HepG2 (cell line): Measurements from ENCODE around the gene ARHGEF1. TPM values are rescaled to one million over a fixed set of nuclear protein-coding genes. Genes with fewer than 3 reads are reported as not detected.

Experiments
- ATAC-seq: fragments of 200-7000 bp; cut with Tn5 transposase; 3 replicates; pipeline ENCODE4 v1.9.1; 2020; ENCODE audit warnings: mild to moderate bottlenecking, moderate library complexity
- BruUV-seq: library from RNA; stranded (reverse); fragments of 400-500 nt; replicated peaks from 2 replicates; lab custom pipeline; 2021; lab: Mats Ljungman, UMichigan
- CTCF ChIA-PET: fragments of 300-600 bp; formaldehyde crosslinking; extraction: SDS; loops from one replicate; lab custom pipeline; 2021; ENCODE audit warnings: low total read pairs, inconsistent platforms, low intra/inter-chr PET ratio; lab: Yijun Ruan, JAX
- POLR2A ChIA-PET: fragments of 350-600 bp; sonication (Branson Sonifier 250); formaldehyde crosslinking; loops from one replicate; lab custom pipeline; 2020; ENCODE audit warnings: antibody characterized with exemption, inconsistent platforms; lab: Yijun Ruan, JAX
- DNase-seq: peaks from one replicate; pipeline ENCODE4 v3.0.0-alpha.2; 2015; ENCODE audit warnings: low spot score
- FAIRE-seq: peaks from 3 replicates; lab custom pipeline; 2011; peaks lifted over from hg19 to GRCh38; lab: Jason Lieb, UNC
- H2AFZ ChIP-seq: one replicate; pipeline ENCODE4 v1.6.1; 2011; ENCODE audit warnings: low read length, inconsistent platforms
- H3K27ac ChIP-seq: fragments of 300-600 bp; 3 replicates; pipeline ENCODE4 v1.8.0; 2011; ENCODE audit warnings: mixed run types, mild to moderate bottlenecking, mixed read lengths, low read length, inconsistent platforms; ENCODE audit not compliant: insufficient read depth; ENCODE audit errors: extremely low read length
- H3K27me3 ChIP-seq, 2 experiments: fragments of 200-600 bp in 1 of 2; 2 replicates in 1 of 2; 3 replicates in 1 of 2; pipeline versions ENCODE4 v1.6.0 to v1.8.0; 2011; ENCODE audit warnings: low read length in 2 of 2, mild to moderate bottlenecking in 2 of 2, moderate library complexity in 2 of 2, inconsistent platforms in 1 of 2; ENCODE audit not compliant: insufficient read depth in 2 of 2, control insufficient read depth in 1 of 2
- H3K36me3 ChIP-seq, 2 experiments: fragments of 200-600 bp in 1 of 2; replicated peaks in 1 of 2; 2 replicates in 1 of 2; 3 replicates in 1 of 2; pipeline versions ENCODE4 v1.5.1 to v1.8.0; 2011; ENCODE audit warnings: low read length in 2 of 2, inconsistent platforms in 1 of 2; ENCODE audit not compliant: insufficient read depth in 2 of 2, control insufficient read depth in 1 of 2
- H3K4me1 ChIP-seq: 2 replicates; pipeline ENCODE4 v1.5.1; 2012; ENCODE audit warnings: low read length, inconsistent platforms; ENCODE audit not compliant: insufficient read depth
- H3K4me2 ChIP-seq: 2 replicates; pipeline ENCODE4 v1.6.0; 2011; ENCODE audit warnings: low read depth, low read length, inconsistent platforms
- H3K4me3 ChIP-seq, 3 experiments: fragments of 200-600 bp in 1 of 3; sonication (generic), shearing (Covaris generic) in 1 of 3; replicated peaks in 1 of 3; 2 replicates each; pipeline ENCODE4 v1.5.1; 2011 to 2016; ENCODE audit warnings: low read length in 3 of 3, inconsistent platforms in 2 of 3, low read depth in 2 of 3, mild to moderate bottlenecking in 2 of 3, control low read depth in 1 of 3, mixed read lengths in 1 of 3; ENCODE audit not compliant: insufficient read depth in 1 of 3
- H3K79me2 ChIP-seq: one replicate; pipeline ENCODE4 v1.6.1; 2011; ENCODE audit warnings: low read length, inconsistent platforms; ENCODE audit not compliant: insufficient read depth
- H3K9ac ChIP-seq: 2 replicates; pipeline ENCODE4 v1.6.0; 2011; ENCODE audit warnings: mild to moderate bottlenecking, low read depth, low read length, inconsistent platforms; ENCODE audit not compliant: insufficient read depth
- H3K9me3 ChIP-seq: 2 replicates; pipeline ENCODE4 v1.5.1; 2012; ENCODE audit warnings: mild to moderate bottlenecking, low read length
- H4K20me1 ChIP-seq: 2 replicates; pipeline ENCODE4 v1.6.0; 2011; ENCODE audit warnings: inconsistent platforms, mild to moderate bottlenecking, low read length, moderate library complexity; ENCODE audit not compliant: insufficient read depth
- ADNP ChIP-seq: sonication (generic); formaldehyde crosslinking; IDR thresholded peaks from 2 replicates; pipeline ENCODE4 v1.4.0; 2020; ENCODE audit warnings: missing genetic modification reagents
- HNF4A ChIP-seq: sonication (generic); formaldehyde crosslinking; IDR thresholded peaks from 2 replicates; pipeline ENCODE4 v1.4.0; 2020; ENCODE audit warnings: missing genetic modification reagents
- ZNF121 ChIP-seq: sonication (generic); formaldehyde crosslinking; IDR thresholded peaks from 2 replicates; pipeline ENCODE4 v1.5.0; 2020; ENCODE audit warnings: mild to moderate bottlenecking, missing genetic modification reagents
- ZNF570 ChIP-seq: sonication (generic); formaldehyde crosslinking; IDR thresholded peaks from 2 replicates; pipeline ENCODE4 v1.4.0; 2020; ENCODE audit warnings: mild to moderate bottlenecking, missing genetic modification reagents, borderline replicate concordance
- ZSCAN22 ChIP-seq: sonication (generic); formaldehyde crosslinking; IDR thresholded peaks from 2 replicates; pipeline ENCODE4 v1.4.0; 2020; ENCODE audit warnings: mild to moderate bottlenecking, missing genetic modification reagents
- WGBS: methylation state at CpG from one replicate; pipeline ENCODE4 v1.1.6; 2017; ENCODE audit warnings: low lambda C conversion rate; 5-methylcytosine and 5-hydroxymethylcytosine counted together
- in situ Hi-C: cut with HindIII; loops from 2 replicates; pipeline ENCODE4 v1.10.0; 2017; ENCODE audit warnings: low pct_unique_long_range_greater_than_20kb; ENCODE audit not compliant: extremely low pct_ligation_motif_present
- intact Hi-C: fragments of 100-400 bp; cut with micrococcal nuclease; formaldehyde crosslinking; loops from one replicate; pipeline ENCODE4 v1.10.0; 2022; ENCODE audit not compliant: unreplicated experiment
- polyA plus RNA-seq, 8 experiments: library from polyadenylated mRNA; depleted of rRNA in 3 of 8; stranded (reverse) in 7 of 8; unstranded in 1 of 8; fragments of >200 nt; fragmentation: Illumina TruSeq in 4 of 8; extraction: Trizol in 4 of 8; gene quantifications; 2 replicates each; pipeline versions ENCODE4 v1.2.1 to v1.2.3, GENCODE V29; 2011 to 2016; ENCODE audit warnings: low read depth in 4 of 8, missing spikeins in 1 of 8, mixed read lengths in 1 of 8; ENCODE audit not compliant: insufficient read depth in 1 of 8
- total RNA-seq, 5 experiments: library from RNA; depleted of rRNA; stranded (reverse); fragments of >200 nt; fragmentation: Illumina TruSeq; extraction: Trizol; gene quantifications; 2 replicates each; pipeline ENCODE4 v1.2.3, GENCODE V29; 2016; ENCODE audit warnings: low read depth in 1 of 5
- TF ChIP-seq, protein P1 (sequence below): sonication (generic); formaldehyde crosslinking; IDR thresholded peaks from 2 replicates; pipeline ENCODE4 v1.8.1; 2023; ENCODE audit warnings: mild to moderate bottlenecking, missing genetic modification reagents
- TF ChIP-seq, protein P2 (sequence below): sonication (generic); formaldehyde crosslinking; IDR thresholded peaks from 2 replicates; pipeline ENCODE4 v1.8.0; 2022; ENCODE audit warnings: mild to moderate bottlenecking, missing genetic modification reagents

ARHGEF1 gene
- total and polyA plus RNA-seq, 2 of the 13 experiments (the other 11 are each of a cell fraction or from before 2014, with no cell fraction given) = 33.7 to 34.7 TPM

DNA sequence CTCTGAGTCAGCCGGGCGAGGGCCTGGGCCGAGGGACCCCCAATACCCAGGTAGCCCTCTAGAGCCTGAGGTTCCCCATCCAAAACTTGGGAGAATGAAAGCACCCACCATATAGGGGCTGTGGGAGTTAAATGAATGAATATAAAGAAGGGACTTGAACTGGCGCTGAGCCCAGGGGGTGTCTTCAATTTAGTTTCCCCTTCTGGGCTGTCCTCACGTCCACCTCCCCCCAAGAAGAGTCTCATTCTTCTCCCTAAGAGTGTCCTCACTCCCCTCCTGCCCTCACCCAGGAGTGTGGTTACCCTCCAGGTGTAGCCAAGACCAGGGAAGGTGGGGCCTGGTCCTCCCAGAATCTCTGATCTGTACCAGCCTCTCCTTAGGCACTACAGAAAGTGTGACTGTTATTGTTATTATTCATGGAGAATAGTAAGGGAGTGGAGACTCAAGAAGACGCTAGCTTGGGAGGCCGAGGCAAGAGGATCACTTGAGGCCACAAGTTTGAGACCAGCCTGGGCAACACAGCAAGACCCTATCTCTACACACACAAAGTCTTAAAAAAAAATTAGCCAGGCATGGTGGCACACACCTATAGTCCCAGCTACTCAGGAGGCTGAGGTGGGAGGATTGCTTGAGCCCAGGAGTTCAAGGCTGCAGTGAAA is 3.2 kb upstream of the ARHGEF1 start:
- POLR2A ChIA-PET = no interaction called here
- Histone ChIP-seq H3K4me3 (no peak overlapping the region), H3K4me2 (no peak overlapping the region), H3K27me3 (peaks cover 1 to 6% of the 10 kb centered on the region in 2 experiments; a peak in 3 of 5 replicates), H3K36me3 (no peaks in the 10 kb centered on the region), H2AFZ (no peak overlapping the region), H3K4me1 (peaks cover 36% of the 10 kb centered on the region), H3K79me2 (peaks cover 5% of the 10 kb centered on the region), H3K9me3 (no peaks in the 10 kb centered on the region), H3K9ac (no peak overlapping the region), H4K20me1 (no peaks in the 10 kb centered on the region), H3K27ac (no peak overlapping the region)
- CTCF ChIA-PET = no interaction called here
- BruUV-seq = no TSS peak
- ATAC-seq (no peak), DNase-seq (no peak), FAIRE-seq (no peak)
- 35% methylated on average over 7 of the region's 7 CpGs for WGBS
- in situ Hi-C loops (loop anchor here (5.0 to 10.0 kb wide), 2 partner anchors 55 to 78 kb away; partner anchors contain the start of gene RABAC1), intact Hi-C loops (no loop called here)
- TF ChIP-seq, protein P1, sequence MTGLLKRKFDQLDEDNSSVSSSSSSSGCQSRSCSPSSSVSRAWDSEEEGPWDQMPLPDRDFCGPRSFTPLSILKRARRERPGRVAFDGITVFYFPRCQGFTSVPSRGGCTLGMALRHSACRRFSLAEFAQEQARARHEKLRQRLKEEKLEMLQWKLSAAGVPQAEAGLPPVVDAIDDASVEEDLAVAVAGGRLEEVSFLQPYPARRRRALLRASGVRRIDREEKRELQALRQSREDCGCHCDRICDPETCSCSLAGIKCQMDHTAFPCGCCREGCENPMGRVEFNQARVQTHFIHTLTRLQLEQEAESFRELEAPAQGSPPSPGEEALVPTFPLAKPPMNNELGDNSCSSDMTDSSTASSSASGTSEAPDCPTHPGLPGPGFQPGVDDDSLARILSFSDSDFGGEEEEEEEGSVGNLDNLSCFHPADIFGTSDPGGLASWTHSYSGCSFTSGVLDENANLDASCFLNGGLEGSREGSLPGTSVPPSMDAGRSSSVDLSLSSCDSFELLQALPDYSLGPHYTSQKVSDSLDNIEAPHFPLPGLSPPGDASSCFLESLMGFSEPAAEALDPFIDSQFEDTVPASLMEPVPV = no peak
- TF ChIP-seq ZNF121 (CRISPR knock-in tag) = 0 out of 2 replicates have a peak, but pooled peaks have one; percentile 21

DNA sequence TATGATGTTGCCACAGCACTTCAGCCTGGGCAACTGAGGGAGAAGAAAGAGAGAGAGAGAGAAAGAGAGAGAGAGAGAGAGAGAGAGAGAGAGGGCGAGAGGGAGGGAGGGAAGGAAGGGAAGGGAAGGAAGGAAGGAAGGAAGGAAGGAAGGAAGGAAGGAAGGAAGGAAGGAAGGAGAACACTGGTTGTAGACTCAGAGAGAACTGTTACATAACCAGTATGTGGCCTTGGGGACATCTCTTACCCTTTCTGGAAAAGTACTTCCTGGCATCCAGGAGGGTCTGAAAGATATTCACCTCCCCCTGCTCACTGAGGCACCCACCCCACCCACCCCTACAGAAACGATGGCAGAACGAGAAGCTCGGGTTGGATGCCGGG is 2.7 kb upstream of the ARHGEF1 start:
- Histone ChIP-seq H3K79me2 (peaks cover 10% of the 10 kb centered on the region), H3K9ac (no peak overlapping the region), H3K27me3 (peaks cover 1 to 6% of the 10 kb centered on the region in 2 experiments; a peak in 3 of 5 replicates), H3K4me1 (peaks cover 41% of the 10 kb centered on the region), H4K20me1 (no peaks in the 10 kb centered on the region), H3K9me3 (no peaks in the 10 kb centered on the region), H3K36me3 (no peaks in the 10 kb centered on the region), H3K4me3 (no peak overlapping the region), H3K4me2 (no peak overlapping the region), H3K27ac (no peak overlapping the region), H2AFZ (no peak overlapping the region)
- ChIA-PET POLR2A (no interaction called here), CTCF (no interaction called here)
- no TSS peak for BruUV-seq
- DNase-seq = no peak
- ATAC-seq = no peak
- no peak for TF ChIP-seq HNF4A (CRISPR knock-in tag)
- TF ChIP-seq, protein P2, sequence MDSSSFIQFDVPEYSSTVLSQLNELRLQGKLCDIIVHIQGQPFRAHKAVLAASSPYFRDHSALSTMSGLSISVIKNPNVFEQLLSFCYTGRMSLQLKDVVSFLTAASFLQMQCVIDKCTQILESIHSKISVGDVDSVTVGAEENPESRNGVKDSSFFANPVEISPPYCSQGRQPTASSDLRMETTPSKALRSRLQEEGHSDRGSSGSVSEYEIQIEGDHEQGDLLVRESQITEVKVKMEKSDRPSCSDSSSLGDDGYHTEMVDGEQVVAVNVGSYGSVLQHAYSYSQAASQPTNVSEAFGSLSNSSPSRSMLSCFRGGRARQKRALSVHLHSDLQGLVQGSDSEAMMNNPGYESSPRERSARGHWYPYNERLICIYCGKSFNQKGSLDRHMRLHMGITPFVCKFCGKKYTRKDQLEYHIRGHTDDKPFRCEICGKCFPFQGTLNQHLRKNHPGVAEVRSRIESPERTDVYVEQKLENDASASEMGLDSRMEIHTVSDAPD (CRISPR knock-in tag) = no peak
- TF ChIP-seq ADNP = no peak
- TF ChIP-seq ZSCAN22 (CRISPR knock-in tag) = no peak
- no peak for TF ChIP-seq ZNF570
- WGBS = 65% methylated on average over 5 of the region's 5 CpGs
- in situ Hi-C loops = loop anchor here (5.0 to 10.0 kb wide), 2 partner anchors 54 to 77 kb away; partner anchors contain the start of gene RABAC1
- no peak for FAIRE-seq
- intact Hi-C loops = no loop called here
